GM19395 (cell line): ENCODE results near the gene RELN.
"Not testable (repeated sequence)": the region's sequence is repeated elsewhere in the genome, so short reads cannot be mapped to it uniquely, and the experiment has no call there.

Experiments used
- ATAC-seq: cut with Tn5 transposase; IDR thresholded peaks from one replicate; pipeline ENCODE4 v1.9.1; 2021; ENCODE audit warnings: mild to moderate bottlenecking, moderate library complexity; ENCODE audit not compliant: unreplicated experiment

RELN gene

DNA sequence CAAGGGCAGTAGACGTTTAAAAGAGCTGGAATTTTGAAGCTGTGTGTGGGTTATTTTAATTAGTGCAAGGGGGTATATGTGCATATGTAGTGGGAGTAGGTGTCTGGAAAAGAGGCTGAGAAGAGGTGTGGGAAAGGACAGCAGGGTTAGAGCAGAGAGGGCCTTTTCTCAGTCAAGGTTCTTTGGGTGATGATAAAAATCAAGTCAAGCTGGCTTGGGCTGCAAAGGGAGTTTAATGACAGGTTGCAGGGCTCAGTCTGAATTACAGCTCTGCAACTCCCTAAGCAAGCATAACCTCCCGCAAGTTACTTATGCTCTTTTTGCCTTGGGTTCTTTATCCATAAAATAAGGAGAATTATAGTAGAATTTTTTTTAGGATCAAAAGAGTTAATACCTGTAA lies 83.5 kb downstream of the RELN start:
- ATAC-seq: no peak

DNA sequence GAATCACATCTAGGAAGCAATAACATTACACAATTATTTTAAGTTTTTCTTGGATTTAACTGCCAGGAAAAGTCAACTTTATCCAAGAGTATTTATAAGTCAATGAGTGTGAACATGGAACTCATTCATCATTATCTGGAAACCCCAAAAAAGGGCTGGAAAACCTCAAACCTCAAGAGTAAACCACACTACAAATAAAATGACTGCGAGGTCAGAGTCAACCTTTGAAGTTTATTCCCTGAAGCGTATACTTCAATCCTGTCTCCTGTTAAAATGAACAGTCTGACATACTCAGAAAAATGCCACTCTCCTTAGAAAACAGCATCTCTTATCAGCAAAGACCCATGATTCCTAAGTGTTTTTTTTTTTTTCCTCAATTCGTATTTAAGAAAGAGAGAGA lies 86.5 kb downstream of the RELN start:
- no peak for ATAC-seq

DNA sequence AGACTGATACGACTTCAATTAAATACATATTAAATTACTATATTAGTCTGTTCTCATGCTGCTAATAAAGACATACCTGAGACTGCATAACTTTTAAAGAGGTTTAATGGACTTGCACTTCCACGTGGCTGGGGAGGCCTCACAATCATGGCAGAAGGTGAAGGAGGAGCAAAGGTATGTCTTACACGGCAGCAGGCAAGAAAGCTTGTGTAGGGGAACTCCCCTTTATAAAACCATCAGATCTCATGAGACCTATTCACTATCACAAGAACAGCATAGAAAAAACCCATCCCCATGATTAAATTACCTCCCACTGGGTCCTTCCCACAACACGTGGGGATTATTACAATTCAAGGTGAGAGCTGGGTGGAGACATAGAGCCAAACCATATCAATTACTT lies 92.6 kb downstream of the RELN start:
- not testable (repeated sequence) for ATAC-seq

DNA sequence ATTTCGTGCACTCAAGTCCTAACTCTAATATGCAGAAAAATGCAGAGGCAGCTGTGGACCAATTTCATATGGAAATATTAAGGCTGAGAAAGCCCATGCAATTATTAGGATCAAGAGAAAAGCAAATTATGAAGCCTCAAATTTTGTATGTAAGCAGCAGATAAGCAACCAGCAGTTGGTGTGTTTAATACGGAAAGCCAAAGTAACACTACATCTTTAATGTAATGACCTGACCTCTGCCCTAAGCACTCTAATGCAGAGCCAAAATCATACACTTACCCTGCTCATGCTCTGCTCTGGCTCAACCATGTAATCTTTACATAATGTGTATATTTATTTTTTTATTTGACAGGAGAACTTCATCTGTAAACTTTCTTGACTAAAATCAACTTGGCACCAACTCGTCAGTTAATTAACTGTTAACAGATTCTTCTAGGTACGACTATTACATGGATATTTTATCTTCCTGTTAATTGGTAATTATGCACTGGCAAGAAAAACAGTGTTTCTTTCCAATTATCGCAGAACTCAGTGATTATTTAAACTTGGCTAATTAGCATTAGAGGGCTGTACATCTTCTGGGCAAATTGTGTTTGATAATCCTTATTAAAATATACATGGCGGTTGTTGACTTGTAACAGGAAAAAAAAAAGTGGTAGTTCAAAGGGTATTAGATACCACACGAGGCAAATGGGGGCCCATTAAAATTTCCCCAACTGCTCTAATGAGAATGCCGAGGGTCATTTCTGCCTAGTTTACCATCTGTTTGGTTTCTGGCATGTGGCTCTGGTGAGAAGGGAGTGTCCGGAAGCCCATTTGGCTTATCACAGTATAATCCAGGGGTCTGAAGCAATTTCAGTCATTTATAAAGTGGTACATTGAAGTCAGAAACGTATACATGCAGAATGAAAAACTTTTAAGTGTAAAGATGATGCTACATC lies 94.5 kb downstream of the RELN start:
- ATAC-seq: no peak

DNA sequence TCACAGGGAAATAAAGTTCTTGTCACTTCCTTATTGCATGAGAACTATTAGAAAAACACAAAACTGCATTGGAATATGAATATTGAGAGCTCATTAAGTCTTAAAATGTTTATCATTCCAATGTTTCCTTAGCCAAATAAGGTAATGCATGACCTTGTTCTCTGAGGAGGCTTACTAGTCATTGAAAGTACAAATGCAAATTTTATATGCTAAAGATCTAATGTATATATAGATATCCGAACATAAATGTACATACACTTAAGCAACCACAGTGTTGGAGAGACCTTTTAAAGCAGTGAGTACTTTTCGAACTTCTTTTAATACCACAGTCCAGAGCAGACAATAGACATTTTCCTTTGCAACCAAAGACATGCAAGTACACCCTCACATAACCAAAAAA lies 96.1 kb downstream of the RELN start:
- no peak for ATAC-seq

DNA sequence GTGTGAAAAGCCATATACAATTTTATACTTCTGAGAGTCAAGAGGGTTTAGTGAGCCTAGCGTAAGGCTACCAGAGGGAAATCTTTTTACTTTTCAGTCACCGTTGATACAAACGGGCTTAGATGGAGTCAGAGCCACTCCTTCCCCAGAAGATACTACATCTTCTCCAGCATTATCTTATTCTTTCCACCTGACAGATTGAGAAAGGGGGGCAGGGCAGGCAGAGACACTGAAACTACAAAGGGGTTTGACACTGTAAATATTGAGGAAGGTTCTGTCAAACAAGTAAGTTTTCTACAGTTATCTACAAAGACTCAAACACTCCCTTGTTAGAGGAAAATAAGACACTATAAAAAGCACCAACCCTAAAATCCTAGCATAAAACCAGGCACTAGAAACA lies 100.0 kb downstream of the RELN start:
- ATAC-seq: no peak

DNA sequence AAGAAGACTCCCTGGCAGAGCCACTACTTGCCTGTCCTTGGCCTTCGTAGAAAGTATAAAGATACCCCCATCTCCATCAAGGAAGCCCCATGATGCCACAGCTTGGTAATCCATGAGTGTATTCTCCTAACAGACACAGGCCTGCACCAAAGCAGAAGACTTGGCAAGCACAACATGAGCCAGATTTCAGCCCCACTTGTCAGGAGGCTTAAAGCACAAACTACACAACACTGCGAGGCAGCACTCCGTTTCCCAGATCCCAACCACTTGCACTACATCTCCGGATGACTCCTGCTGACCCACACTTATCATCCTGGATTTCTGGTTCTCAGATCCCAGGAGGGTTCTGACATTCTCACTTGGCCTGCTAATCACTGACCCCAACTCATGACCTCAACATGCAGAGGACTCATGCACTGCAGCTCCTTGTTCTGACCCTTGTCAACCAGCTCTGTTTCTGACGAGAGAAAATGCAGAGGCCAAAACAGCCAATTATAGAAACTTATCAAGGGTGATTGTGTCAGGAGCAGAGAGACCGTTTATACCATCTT lies 100.8 kb downstream of the RELN start:
- no peak for ATAC-seq

DNA sequence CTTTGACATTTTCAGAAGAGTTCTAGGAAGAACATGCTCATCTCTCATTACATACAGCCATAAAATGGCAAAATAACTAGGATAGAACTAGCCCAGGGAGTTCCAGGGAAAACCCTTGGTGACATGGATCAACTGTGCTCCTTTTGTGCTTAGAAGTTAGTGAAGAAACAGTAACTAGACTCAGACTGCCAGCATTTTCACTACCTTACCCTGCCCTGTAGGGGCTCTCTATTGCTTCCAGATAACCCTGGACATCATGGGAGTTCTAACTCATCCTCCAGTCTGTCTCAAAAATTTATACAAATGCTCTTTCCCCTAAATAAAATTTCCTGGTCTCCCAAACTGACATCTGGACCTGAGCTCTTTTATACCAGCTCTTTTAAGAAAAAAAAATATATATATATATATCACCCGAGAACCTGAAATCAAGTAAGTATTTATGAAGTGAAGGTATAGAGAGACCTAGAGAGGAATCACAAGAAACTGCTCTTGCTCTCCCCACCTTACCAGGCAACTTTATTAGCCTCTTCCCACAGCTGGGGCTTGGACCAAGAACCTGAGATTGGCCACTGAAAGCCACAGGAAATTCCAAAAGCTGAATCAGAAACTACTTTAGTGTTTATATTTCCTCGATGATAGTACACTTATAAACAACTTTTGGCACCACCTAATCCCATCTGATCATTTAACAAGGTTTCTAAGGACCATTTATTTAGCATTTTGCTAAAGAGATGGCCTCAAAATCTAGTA lies 101.4 kb downstream of the RELN start:
- ATAC-seq: no peak

DNA sequence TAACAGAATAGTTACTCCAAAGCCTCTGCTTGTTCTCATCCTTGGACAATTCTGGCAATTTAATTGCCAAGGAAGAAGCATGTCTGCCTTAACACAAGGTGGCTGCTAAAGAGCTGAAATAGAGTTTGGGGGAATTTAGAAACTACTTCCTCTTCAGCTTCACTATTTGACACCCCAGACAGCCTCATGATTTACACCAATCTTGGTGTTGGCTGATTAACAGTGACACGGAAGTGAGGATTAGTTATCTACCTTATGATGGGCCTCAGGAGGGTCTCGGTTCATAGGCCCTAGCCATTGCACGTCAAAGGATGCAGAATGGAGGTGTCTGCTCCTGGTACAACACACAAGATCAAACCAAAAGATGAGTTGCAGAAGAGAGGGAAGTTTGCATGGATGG lies 102.4 kb downstream of the RELN start:
- no peak for ATAC-seq

DNA sequence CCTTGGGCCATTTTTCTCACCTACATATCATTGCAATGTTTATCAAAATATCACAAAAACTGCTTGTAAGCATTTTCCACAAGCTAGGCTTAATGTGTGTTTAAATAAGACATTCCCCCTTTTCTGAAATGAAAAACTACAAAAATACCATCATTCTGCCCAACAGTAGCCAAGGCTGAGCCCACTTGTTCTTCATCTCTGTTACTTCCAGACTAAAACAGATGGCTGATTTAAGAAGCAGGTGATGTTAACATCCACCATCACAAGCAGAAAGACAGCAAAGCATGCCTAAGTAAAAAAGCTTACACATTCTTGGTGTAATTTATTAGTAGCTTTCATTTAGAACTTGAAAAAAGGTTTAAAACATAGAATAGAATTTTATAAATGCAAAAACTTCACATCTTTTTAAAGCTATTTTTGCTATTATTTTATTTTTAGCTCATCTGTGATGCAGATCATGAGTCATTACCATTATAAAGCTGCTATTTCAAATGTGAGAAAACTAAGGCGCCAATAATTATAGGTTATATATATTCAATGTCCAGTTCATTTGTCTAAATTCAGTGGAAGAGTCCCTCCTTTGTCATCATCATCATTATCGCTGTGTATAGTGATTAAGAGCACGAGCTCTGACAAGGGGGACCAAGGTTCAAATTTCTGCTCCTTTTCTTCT lies 109.4 kb downstream of the RELN start:
- ATAC-seq: no peak

DNA sequence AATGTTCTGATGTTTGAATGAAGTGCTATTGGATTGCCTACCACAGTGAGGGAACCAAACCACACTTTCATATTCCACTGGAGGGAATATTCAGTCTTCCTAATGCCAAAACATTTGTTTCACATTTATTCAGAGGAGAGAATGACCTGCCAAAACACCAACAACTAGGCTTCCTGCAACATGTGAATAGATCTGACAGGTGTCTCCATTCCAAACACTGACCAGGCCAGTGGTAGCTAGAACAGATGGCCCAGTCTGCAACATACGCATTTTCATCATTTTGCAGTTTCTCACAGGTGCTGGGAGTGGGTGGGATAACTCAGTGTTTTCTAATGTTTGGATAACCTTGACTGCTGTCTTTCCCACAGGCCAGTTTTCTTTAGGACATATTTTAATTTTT lies 110.0 kb downstream of the RELN start:
- ATAC-seq: no peak

DNA sequence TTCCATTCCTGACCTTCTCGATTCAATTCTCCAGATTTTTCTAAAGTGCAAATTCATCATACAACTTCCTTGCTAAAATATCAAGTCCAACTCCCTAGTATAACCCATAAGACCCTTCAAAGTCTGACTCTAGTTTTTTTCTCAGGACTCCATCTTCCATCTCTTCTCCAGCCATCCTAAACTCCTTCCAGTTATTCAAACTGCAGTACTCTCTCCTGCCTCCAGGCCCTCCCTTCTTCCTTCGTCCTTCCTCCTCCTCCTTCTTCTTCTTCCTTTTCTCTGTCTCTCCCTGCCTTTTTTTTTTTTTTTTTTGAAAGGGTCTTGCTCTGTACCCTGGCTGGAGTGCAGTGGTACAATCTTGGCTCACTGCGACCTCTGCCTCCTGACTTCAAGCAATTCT lies 111.9 kb downstream of the RELN start:
- no peak for ATAC-seq

DNA sequence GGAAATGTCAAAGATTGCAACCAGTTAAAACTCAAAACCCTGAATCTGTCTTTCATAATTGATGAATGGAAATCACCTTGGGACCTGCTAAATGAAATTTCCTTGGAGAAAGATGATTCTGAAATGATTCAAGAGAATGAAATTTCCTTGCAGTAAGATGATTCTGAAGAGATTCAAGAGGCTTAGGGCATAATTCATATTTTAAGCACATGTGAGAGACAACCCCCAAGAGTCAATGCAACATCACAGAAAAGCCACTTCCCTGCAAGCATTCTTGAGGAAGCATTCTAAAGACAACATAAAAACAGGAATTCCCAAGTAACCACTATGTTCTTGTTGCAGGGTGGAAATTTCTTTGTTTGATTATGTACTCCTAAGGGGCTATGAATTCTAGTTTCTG lies 113.7 kb downstream of the RELN start:
- no peak for ATAC-seq

DNA sequence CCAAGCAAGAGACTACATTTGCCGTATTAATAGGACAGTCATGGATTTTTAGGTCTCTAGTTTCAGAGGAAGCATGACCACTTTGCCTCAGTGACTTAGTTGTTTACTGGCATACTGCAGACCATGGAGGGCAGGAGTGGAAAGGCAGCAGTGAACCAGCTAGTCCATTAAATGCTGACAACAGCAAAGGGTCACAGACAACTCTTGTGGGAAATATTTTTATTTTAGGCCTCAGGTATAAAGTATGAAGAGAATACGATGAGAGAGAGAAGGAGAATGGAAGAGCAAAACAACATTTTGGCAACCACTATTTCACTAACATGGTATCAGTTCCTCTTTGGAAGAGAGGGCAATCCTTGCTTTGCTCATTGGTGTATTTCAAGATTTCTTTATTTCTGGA lies 118.0 kb downstream of the RELN start:
- no peak for ATAC-seq

DNA sequence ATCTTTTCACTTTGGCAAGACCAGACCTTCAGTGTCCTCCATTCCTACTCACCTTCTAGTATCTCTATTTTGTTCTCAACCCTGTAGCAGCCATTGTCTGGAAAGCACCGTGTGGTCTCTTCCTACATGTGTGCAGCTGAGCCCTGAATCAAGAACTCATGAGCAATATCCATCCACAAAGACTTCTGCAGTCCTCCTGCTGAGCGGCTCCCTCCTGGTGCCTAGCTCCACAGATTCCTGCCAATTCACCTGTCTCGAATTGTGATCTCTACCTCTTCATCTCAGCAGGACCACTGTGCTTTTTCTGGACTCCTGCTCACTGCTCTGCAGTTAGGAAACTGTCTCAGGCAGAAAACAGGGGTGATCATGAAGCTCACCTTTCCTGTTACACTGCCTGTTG lies 118.8 kb downstream of the RELN start:
- ATAC-seq: no peak

DNA sequence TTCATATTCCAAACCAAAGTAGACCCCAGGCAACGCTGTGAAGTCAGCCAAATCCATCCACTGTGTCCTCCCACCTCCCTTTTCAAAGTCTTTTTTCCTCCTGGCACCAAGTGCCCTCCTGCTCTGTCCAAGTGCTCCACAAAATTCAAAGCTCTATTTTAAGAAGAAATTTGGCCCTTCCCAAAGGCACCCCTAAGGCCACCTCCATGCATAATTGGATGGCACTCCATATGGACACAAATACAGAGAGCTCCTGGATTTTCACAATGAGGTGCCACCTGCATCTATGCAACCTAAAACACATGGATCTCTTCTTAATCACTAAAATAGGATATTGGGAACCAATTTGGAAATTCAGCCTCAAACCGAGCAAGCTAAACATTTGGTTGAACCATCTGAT lies 121.6 kb downstream of the RELN start:
- ATAC-seq: no peak

DNA sequence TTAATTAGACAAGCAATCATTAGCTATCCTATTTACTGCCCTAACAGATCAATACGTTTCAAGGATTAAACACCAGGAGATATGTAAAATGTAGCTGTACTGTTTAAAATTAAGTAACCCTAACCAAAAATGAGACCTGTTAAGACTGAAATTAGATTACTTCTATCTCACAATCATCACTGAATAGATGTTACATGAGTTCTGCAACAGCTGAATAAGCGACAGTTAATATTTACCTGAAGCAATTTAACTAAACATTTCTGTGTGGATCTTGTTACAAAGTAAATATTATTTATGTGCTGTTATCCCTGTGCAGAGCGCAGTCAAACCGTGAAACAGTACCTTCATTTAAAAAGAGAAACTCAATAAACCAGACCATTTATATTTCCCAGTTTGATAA lies 122.5 kb downstream of the RELN start:
- no peak for ATAC-seq

DNA sequence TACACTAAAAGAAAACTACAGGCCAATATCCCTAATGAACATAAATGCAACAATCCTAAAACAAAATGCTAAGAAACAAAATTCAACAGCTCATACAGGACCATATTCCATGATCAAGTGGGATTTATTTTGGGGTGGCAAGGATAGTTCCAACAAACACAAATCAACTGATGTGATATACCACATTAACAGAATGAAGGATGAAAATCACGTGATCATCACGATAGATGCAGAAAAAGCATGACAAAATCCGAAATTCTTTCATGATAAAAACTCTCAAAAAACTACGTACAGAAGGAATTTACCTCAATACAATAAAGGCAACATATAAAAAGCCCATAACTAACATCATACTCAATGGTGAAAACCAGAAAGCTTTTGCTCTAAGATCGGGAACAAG lies 124.0 kb downstream of the RELN start:
- no peak for ATAC-seq

DNA sequence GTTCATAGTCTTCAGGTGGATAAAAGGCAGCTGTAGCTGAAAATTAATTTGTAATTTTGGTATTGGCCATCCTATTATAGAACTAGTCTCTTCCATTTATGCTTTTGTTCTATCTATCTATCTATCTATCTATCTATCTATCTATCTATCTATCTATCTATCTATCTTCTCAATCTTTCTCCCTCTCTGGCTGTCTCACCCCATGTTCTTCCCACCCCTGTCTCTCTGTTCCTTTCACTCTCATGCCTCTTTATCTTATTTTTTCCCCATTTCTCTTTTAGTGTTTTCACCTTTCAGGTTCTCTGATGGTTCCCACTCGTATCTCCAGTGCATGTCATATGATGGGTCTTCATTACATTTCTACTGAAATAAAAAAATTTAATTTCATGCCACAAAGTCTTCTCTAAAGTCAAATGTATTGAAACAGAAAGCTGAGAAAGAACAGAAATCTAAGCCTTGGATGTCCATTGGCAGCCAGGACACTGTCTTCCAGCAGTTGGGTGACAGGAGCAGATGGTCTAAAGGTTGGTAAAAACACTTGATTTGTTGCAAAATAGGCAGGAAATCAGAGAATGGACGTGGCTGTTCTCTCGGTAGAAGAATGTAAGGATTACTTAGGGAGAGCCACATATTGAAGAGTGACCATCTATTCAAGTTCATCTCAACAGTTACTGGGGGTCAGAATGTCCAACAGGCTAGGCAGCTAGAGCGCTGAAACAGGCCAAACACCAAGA lies 127.0 kb downstream of the RELN start:
- no peak for ATAC-seq

DNA sequence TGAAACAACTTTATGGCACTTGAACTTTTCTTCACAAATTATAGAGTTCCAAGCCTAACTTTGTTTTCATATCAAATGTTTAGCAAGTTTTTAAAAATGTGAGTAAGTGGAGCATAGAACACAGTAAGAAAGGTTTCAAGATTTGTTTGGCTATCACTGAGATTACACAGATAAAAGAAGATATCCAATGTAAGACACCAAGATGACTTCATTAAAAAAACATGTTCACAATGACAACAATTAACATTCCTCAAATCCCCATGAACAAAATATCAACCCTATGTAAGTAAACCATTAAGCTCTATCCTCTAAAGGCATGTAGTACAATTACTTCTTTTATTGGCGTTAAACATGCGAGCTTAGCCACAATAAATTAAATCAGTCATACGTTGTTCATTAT lies 129.7 kb downstream of the RELN start:
- ATAC-seq: no peak

DNA sequence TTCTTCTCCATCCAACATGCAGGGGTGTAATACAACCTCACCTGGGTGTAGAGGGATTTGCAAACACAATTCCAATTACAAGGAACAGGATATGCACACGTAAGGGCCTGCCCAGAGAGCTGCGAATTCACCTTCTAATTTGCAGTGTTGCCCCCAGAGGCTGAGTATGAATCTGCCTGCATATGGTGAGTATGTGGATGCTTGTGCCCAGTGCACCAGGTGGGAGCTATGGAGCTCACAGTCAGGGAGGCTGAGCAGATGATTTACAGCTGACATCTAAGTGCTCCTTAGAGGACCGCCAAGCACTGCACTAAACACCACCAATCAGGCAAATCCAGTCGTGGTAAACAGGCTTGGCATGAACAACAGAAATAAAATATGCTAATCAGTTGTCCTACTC lies 132.0 kb downstream of the RELN start:
- no peak for ATAC-seq
